Mesenteric fat pad (tissue), 1 donor: ENCODE results near the gene DLST. TPM values are rescaled to one million over a fixed set of nuclear protein-coding genes. Genes with fewer than 3 reads are reported as not detected.

Experiments used
- DNase-seq: peaks from one replicate; pipeline ENCODE4 v3.0.0-alpha.2; 2020; ENCODE audit warnings: low spot score
- total RNA-seq: library from RNA; stranded (reverse); fragmentation: NEBNext Ultra II Directional; extraction: Animal tissue kit (Norgen Biotek cat#: 25700); gene quantifications from one replicate; pipeline ENCODE4 v1.2.1, GENCODE V29; 2021
- donor health status: DM: yes; HTN: yes; CAD: no.

The DLST gene
- total RNA-seq, 1 donor from 2014 or later: 143 TPM

DNA sequence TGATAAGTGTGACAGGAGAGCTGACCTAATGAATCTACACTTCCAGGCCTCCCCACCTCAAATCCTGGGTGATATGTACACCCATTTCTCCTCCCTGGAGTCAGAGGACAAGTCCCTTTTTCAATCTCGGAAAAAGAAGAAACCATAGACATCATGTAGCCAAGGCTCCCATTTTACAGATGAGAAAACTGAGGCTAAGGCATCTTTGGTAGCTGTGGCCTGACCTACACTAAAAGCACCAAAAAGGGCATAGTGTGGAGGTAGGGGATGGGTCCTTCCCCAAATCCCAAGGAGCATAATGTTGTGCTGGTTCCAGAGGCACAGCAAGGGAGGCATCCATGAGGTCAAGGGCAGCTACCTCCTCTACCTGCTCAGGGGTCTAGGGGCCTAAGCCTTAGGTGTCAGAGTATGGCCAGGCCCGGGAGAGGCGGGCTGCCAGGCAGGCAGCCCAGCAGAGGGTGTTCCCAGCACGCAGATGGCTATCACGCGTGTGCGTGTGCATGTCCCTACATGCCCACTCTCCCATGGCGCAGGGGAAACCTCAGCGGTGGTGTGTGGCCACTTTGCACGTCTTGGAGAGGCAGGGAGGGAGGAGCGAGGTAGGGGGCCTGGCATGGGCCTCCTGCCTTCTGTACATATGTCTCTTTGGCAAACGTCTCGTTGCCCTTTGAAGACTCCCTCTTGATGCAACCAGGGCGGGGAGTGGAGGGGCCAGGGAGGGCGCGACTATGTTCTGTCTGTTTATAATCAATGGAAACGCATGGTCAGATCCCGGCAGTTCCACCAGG is 71.2 kb downstream of the DLST start:
- no peak for DNase-seq

Other genes with a start within 250 kb of the DLST start
- 31.9 TPM for gene AREL1, start 168.8 kb upstream of the DLST start, total RNA-seq
- 37.6 TPM for gene FCF1, start 168.8 kb upstream of the DLST start, total RNA-seq
- gene YLPM1, start 118.6 kb upstream of the DLST start, total RNA-seq: 51.4 TPM
- not detected for gene PROX2, start 5.8 kb upstream of the DLST start, total RNA-seq
- gene RPS6KL1, start 41.3 kb downstream of the DLST start, total RNA-seq: 23.6 TPM
- gene PGF, start 73.7 kb downstream of the DLST start, total RNA-seq: 2.9 TPM
- gene EIF2B2, start 121.0 kb downstream of the DLST start, total RNA-seq: 33.2 TPM
- gene MLH3, start 169.6 kb downstream of the DLST start, total RNA-seq: 27.9 TPM
- 9.1 TPM for gene ACYP1, start 182.1 kb downstream of the DLST start, total RNA-seq
- 3.1 TPM for gene ZC2HC1C, start 187.7 kb downstream of the DLST start, total RNA-seq
- 105 TPM for gene NEK9, start 245.1 kb downstream of the DLST start, total RNA-seq